Ovary (tissue), 9 donors: ENCODE results near the gene ARFIP2. TPM values are rescaled to one million over a fixed set of nuclear protein-coding genes. Genes with fewer than 3 reads are reported as not detected.

Source experiments
- DNase-seq, 5 donors: peaks; one replicate each; pipeline ENCODE4 v3.0.0-alpha.2; 2019 to 2020
- H3K27ac ChIP-seq, 2 donors: fragments of 200-600 bp; one replicate each; pipeline versions ENCODE4 v1.5.1 to v1.8.0; 2019 to 2022
- H3K27me3 ChIP-seq: fragments of 200-600 bp; one replicate; pipeline ENCODE4 v1.8.0; 2022
- H3K36me3 ChIP-seq: fragments of 200-600 bp; sonication (generic); one replicate; pipeline ENCODE4 v1.5.1; 2019
- H3K4me1 ChIP-seq: one replicate; pipeline ENCODE4 v1.8.1; 2013; ENCODE audit warnings: mild to moderate bottlenecking, moderate library complexity; ENCODE audit not compliant: insufficient read depth
- H3K4me3 ChIP-seq: fragments of 200-600 bp; sonication (generic); one replicate; pipeline ENCODE4 v1.5.1; 2017
- H3K9me3 ChIP-seq, 2 donors: fragments of 200-600 bp in 1 of 2; sonication (generic) in 1 of 2; one replicate each; pipeline versions ENCODE4 v1.5.1 to v1.8.1; 2013 to 2019; ENCODE audit warnings: mild to moderate bottlenecking in 1 of 2, moderate library complexity in 1 of 2
- EP300 ChIP-seq: sonication (generic); formaldehyde crosslinking; IDR thresholded peaks from one replicate; pipeline ENCODE4 v1.6.1; 2017; ENCODE audit warnings: antibody characterized with exemption
- POLR2A ChIP-seq: fragments of 450-650 bp; IDR thresholded peaks from one replicate; pipeline ENCODE4 v1.6.1; 2017; ENCODE audit warnings: antibody characterized with exemption, mild to moderate bottlenecking, moderate library complexity
- WGBS, 3 donors: extraction: QIAGEN DNeasy Blood & Tissue Kit in 1 of 3; methylation state at CpG; one replicate each; pipeline versions ENCODE4 v1.1.5 to v1.1.7; 2013 to 2017; 5-methylcytosine and 5-hydroxymethylcytosine counted together
- intact Hi-C, 4 donors: fragments of 100-400 bp; cut with DNase I; formaldehyde crosslinking; loops; one replicate each; pipeline versions ENCODE4 v1.11.0 to v1.15.1; 2022 to 2023
- polyA plus RNA-seq, 2 donors: library from polyadenylated mRNA; stranded (reverse); fragments of 200-250 nt in 1 of 2; fragments of 350-450 nt in 1 of 2; fragmentation: Illumina TruSeq in 1 of 2; extraction: RNeasy Lipid Tissue Mini Kit (QIAGEN cat#74804) in 1 of 2; gene quantifications; one replicate each; pipeline ENCODE4 v1.2.3, GENCODE V29; 2013 to 2014
- total RNA-seq, 7 donors: library from RNA; depleted of rRNA in 2 of 7; stranded (reverse); fragments of >200 nt in 2 of 7; fragmentation: NEBNext Ultra II Directional in 3 of 7; extraction: Animal tissue kit (Norgen Biotek cat#: 25700) in 3 of 7; gene quantifications; one replicate each; pipeline versions ENCODE4 v1.1.0 to v1.2.4, GENCODE V29; 2016 to 2023
- TF ChIP-seq, protein P1 (sequence below), 3 donors: fragments of 450-650 bp in 2 of 3; fragments of 200-600 bp in 1 of 3; IDR thresholded peaks; one replicate each; pipeline versions ENCODE4 v1.5.1 to v1.8.0; 2016 to 2022; ENCODE audit warnings: antibody characterized with exemption in 3 of 3, mild to moderate bottlenecking in 1 of 3
- donor health status: DM: no; HTN: no; CAD: no; lungs with moderate emphysema.
- donor health status: DM: no; HTN: no; CAD: no.
- donor health status: Bipolar disorder and iron deficiency.
- donor health status: DM: yes; HTN: yes; CAD: no.
- donor health status: DM: no; HTN: no; CAD: no.
- donor health status: DM: yes; HTN: yes; CAD: no.

ARFIP2 gene
- total and polyA plus RNA-seq, 9 donors = 35.8 to 70.4 (median 48.2) TPM

DNA sequence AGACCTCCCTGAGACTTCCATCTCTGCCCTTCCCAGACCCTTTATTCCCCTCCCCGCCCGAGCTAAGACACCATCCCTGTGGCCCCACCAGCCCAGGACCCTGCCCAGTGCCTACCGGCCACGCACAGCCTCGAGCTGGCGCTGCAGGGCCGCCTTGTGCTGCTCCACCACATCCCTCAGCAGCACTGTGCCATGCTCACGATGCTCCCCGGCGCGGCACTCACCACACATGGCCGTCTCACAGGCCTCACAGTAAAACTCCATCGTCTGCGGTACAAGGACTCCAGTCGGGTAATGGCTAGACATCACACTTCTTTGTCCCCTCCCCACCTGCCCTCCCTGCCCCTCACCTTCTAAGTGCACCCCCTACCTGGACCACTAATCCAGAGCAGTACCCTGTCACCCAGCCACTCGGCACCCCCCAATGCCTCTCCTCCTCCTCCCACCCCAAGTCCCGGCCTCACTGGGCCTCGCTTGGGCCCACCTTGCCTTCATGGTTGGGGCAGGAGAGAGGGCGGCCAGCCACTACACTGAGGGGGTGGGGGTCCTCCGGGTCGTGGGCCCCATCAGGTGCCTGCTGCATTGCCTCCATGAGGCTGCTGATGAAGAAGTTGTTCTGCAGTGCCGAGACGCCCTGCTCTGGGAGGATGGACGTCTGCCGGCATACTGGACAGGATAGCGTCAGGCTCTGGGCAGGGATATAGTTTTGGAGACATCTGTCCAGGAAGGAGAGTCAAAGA, 23.4 kb downstream of the ARFIP2 start:
- Histone ChIP-seq H3K4me3 (no peak overlapping the region), H3K4me1 (no peaks in the 10 kb centered on the region), H3K27ac (no peak overlapping the region), H3K36me3 (no peaks in the 10 kb centered on the region), H3K27me3 (no peaks in the 10 kb centered on the region), H3K9me3 (no peaks in the 10 kb centered on the region)
- intact Hi-C loops = no loop called here
- 92 to 93% (median 93%) methylated on average over 26 of the region's 26 CpGs for WGBS, 3 donors
- TF ChIP-seq EP300 (no peak), POLR2A (no peak)
- TF ChIP-seq, protein P1, sequence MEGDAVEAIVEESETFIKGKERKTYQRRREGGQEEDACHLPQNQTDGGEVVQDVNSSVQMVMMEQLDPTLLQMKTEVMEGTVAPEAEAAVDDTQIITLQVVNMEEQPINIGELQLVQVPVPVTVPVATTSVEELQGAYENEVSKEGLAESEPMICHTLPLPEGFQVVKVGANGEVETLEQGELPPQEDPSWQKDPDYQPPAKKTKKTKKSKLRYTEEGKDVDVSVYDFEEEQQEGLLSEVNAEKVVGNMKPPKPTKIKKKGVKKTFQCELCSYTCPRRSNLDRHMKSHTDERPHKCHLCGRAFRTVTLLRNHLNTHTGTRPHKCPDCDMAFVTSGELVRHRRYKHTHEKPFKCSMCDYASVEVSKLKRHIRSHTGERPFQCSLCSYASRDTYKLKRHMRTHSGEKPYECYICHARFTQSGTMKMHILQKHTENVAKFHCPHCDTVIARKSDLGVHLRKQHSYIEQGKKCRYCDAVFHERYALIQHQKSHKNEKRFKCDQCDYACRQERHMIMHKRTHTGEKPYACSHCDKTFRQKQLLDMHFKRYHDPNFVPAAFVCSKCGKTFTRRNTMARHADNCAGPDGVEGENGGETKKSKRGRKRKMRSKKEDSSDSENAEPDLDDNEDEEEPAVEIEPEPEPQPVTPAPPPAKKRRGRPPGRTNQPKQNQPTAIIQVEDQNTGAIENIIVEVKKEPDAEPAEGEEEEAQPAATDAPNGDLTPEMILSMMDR (IDR thresholded peaks at IDR 0.05) = no peak
- DNase-seq = no peak

DNA sequence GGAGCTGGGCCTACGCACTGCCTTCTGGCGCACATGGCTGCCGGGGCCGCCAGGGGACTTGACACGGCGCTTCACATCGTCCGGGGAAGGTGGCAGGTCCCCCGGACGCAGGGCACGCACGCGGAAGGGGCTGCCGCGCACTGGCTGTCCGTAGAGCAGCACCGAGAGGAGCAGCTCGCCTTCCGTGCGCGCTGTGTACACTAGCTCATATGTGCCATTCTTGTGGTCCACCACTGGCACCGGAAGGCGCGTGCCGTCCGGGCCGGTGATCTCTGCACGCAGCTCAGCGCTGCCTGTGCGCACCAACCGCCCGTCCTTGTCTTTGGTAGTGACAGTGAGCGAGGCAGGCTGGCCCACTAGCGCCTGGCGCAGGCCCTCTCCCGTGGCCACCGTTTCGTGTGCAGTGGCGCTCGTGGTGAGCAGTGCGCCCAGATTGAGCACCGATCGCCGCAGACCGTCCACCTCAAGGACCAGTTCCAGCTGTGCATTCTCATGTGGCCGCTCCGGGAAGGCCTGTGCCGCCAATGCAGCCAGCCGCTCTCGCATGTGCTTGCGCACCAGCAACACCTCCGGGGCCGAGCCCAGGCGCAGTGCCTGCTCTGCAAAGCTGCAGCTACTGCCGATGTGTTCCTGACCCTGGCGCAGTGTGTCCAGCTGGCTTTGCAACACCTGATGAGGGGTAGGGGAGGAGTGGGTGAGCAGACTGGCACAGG, 24.6 kb downstream of the ARFIP2 start:
- intact Hi-C loops = no loop called here
- Histone ChIP-seq H3K27ac (no peak overlapping the region), H3K4me1 (no peaks in the 10 kb centered on the region), H3K4me3 (no peak overlapping the region), H3K27me3 (no peaks in the 10 kb centered on the region), H3K36me3 (no peaks in the 10 kb centered on the region), H3K9me3 (no peaks in the 10 kb centered on the region)
- WGBS, 3 donors = 92 to 96% (median 94%) methylated on average over 46 to 56 of the region's 56 CpGs
- no peak for TF ChIP-seq EP300
- no peak for TF ChIP-seq POLR2A
- TF ChIP-seq, protein P1 (IDR thresholded peaks at IDR 0.05) = no peak
- no peak for DNase-seq

DNA sequence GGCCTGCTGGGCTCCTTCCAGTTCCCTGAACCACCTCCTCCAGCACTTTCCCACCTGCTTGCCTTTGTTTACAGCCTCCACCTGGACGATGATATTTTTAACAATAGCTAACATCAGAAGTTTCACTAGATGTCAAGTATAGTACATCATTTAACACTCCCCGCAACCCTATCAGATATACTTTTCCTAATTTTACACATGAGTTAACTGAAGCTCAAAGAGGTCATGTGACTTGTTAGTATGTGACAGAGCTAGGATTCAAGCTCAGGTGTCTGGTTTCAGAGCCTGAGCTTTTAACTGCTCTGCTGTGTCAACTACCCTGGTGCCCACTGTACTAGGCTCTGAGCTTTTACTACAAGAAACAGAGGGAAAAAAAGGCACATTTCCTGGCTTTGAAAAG, 26.1 kb downstream of the ARFIP2 start:
- no peaks in the 10 kb centered on the region for H3K27me3 ChIP-seq
- no peaks in the 10 kb centered on the region for H3K36me3 ChIP-seq
- H3K4me3 ChIP-seq = no peak overlapping the region
- H3K27ac ChIP-seq = no peak overlapping the region
- H3K4me1 ChIP-seq = no peaks in the 10 kb centered on the region
- whole genome bisulfite sequencing, 3 donors = 84 to 85% (median 84%) methylated on average over 2 of the region's 2 CpGs
- no peaks in the 10 kb centered on the region for H3K9me3 ChIP-seq
- DNase-seq = no peak
- TF ChIP-seq, protein P1 (IDR thresholded peaks at IDR 0.05) = no peak
- TF ChIP-seq EP300 (no peak), POLR2A (no peak)
- intact Hi-C loops = no loop called here

DNA sequence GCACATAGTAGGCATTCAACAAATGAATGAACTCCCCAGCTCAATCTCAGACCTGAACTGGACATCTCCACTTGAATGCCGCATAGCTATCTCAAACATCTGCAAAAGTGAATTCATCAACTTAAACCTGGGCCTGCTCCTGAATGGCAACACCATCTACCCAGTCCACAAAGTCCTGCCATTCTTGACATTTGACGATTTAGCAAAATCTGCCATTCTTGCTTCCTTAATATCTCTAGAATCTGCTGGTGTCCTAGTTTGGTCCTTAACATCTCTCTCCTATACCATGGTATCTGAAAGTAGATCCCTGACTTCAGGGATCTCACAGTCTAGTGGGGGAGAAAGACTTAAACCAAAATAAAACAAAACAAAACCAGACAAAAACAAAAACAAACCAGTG, 28.0 kb downstream of the ARFIP2 start:
- Histone ChIP-seq H3K27me3 (no peaks in the 10 kb centered on the region), H3K36me3 (no peaks in the 10 kb centered on the region), H3K4me1 (no peaks in the 10 kb centered on the region), H3K27ac (no peak overlapping the region), H3K4me3 (no peak overlapping the region), H3K9me3 (no peaks in the 10 kb centered on the region)
- DNase-seq = no peak
- WGBS, 3 donors = 92 to 97% (median 97%) methylated on average over 2 of the region's 2 CpGs
- intact Hi-C loops = no loop called here
- TF ChIP-seq, protein P1 (IDR thresholded peaks at IDR 0.05) = no peak
- TF ChIP-seq POLR2A (no peak), EP300 (no peak)
